HL-60 (cell line): Measurements from ENCODE around the gene SHB.

Source experiments
- DNase-seq, 2 experiments: peaks; one replicate each; pipeline ENCODE4 v3.0.0-alpha.2; 2010 to 2020; ENCODE audit warnings: low read depth in 1 of 2, low spot score in 1 of 2
- H3K27ac ChIP-seq: fragments of 250-450 bp; sonication (Bioruptor Pico); replicated peaks from 2 replicates; pipeline ENCODE4 v1.5.1; 2020; ENCODE audit warnings: mild to moderate bottlenecking, moderate library complexity
- H3K27me3 ChIP-seq: fragments of 250-450 bp; sonication (Bioruptor Pico); 2 replicates; pipeline ENCODE4 v1.5.1; 2021; ENCODE audit warnings: mild to moderate bottlenecking, moderate library complexity; ENCODE audit not compliant: insufficient read depth, poor library complexity, severe bottlenecking
- H3K4me3 ChIP-seq: replicated peaks from 2 replicates; pipeline ENCODE4 v1.5.1; 2011; ENCODE audit warnings: mild to moderate bottlenecking, control low read depth, low read length; ENCODE audit not compliant: insufficient read depth
- CTCF ChIP-seq: IDR thresholded peaks from one replicate; pipeline ENCODE4 v1.5.1; 2011; ENCODE audit warnings: low read length, control low read depth, inconsistent platforms; ENCODE audit not compliant: insufficient read depth
- GABPA ChIP-seq: IDR thresholded peaks from 2 replicates; pipeline ENCODE4 v1.6.1; 2012; ENCODE audit warnings: low read depth
- POLR2AphosphoS5 ChIP-seq: IDR thresholded peaks from 2 replicates; pipeline ENCODE4 v1.6.1; 2012; ENCODE audit warnings: low read depth
- REST ChIP-seq: IDR thresholded peaks from 2 replicates; pipeline ENCODE4 v1.6.1; 2012; ENCODE audit warnings: low read depth; ENCODE audit not compliant: insufficient replicate concordance
- SPI1 ChIP-seq: IDR thresholded peaks from 2 replicates; pipeline ENCODE4 v1.6.1; 2012; ENCODE audit warnings: low read depth, mild to moderate bottlenecking, borderline replicate concordance

The SHB gene

GRCh38 chr9:37926737-37927118, 142.3 kb downstream of the SHB start:
- H3K27me3 ChIP-seq, result no peaks in the 10 kb centered on the region
- no peak for DNase-seq
- TF ChIP-seq GABPA, result no peak
- TF ChIP-seq CTCF, result no peak
- no peak for TF ChIP-seq REST
- no peak for TF ChIP-seq SPI1
- no peak for TF ChIP-seq POLR2AphosphoS5
- no peak overlapping the region for H3K27ac ChIP-seq
- H3K4me3 ChIP-seq, result no peak overlapping the region

- Histone ChIP-seq H3K4me3 (no peak overlapping the region), H3K27ac (no peak overlapping the region), H3K27me3 (no peaks in the 10 kb centered on the region)
- DNase-seq, result no peak
- TF ChIP-seq CTCF (no peak), SPI1 (no peak), POLR2AphosphoS5 (no peak), GABPA (no peak), REST (no peak)
Observed at GRCh38 chr9:37925786-37926736, 143.0 kb downstream of the SHB start.

- Histone ChIP-seq H3K27ac (no peak overlapping the region), H3K27me3 (no peaks in the 10 kb centered on the region), H3K4me3 (no peak overlapping the region)
- no peak for DNase-seq
- TF ChIP-seq POLR2AphosphoS5, result no peak
- no peak for TF ChIP-seq GABPA
- TF ChIP-seq SPI1, result no peak
- no peak for TF ChIP-seq REST
- no peak for TF ChIP-seq CTCF
Observed at GRCh38 chr9:37925006-37925405, 144.0 kb downstream of the SHB start.
